ENCODE measurements around the gene MGMT. TPM values are rescaled to one million over a fixed set of nuclear protein-coding genes. Genes with fewer than 3 reads are reported as not detected.
"Not testable (repeated sequence)": the region's sequence is repeated elsewhere in the genome, so short reads cannot be mapped to it uniquely, and the experiment has no call there.

The MGMT gene
- polyA plus RNA-seq, result 10 to 100 TPM; 11.7 to 28.1 (median 22.7) TPM

- 2 to 5% (median 2%) methylated on average over 58 to 85 of the region's 85 CpGs for WGBS, 3 donors
- H3K27ac ChIP-seq (ENCODE audit: low read depth, low read length), result no peak within 1 kb of the TSS
These were observed at the start of gene MGMT for GRCh38 chr10:129466703-129467358. Gene MGMT (plus strand): TSS chr10:129467241.

GRCh38 chr10:129417870-129418269, 49.2 kb upstream of the MGMT start:
- H3K27ac ChIP-seq (ENCODE audit: low read depth, low read length), result no peak overlapping the region
- WGBS, 3 donors, result 62 to 66% (median 65%) methylated on average over 9 of the region's 9 CpGs

GRCh38 chr10:129418496-129419225, 48.4 kb upstream of the MGMT start:
- 83 to 91% (median 90%) methylated on average over 17 of the region's 17 CpGs for WGBS, 3 donors
- no peak overlapping the region for H3K27ac ChIP-seq (ENCODE audit: low read depth, low read length)

GRCh38 chr10:129419397-129419796, 47.6 kb upstream of the MGMT start:
- WGBS, 3 donors, result 65 to 73% (median 66%) methylated on average over 23 of the region's 23 CpGs
- H3K27ac ChIP-seq (ENCODE audit: low read depth, low read length), result no peak overlapping the region

GRCh38 chr10:129421399-129422010, 45.5 kb upstream of the MGMT start:
- no peak overlapping the region for H3K27ac ChIP-seq (ENCODE audit: low read depth, low read length)
- 90 to 94% (median 93%) methylated on average over 10 of the region's 10 CpGs for WGBS, 3 donors

GRCh38 chr10:129424978-129425377, 42.1 kb upstream of the MGMT start:
- no peak overlapping the region for H3K27ac ChIP-seq (ENCODE audit: low read depth, low read length)
- WGBS, 3 donors, result 70 to 87% (median 86%) methylated on average over 15 of the region's 15 CpGs

- no peak overlapping the region for H3K27ac ChIP-seq (ENCODE audit: low read depth, low read length)
- WGBS, 3 donors, result 26 to 28% (median 27%) methylated on average over 6 of the region's 6 CpGs
These were observed 40.4 kb upstream of the MGMT start for GRCh38 chr10:129426606-129427005.

GRCh38 chr10:129433266-129433665, 33.8 kb upstream of the MGMT start:
- no peak overlapping the region for H3K27ac ChIP-seq (ENCODE audit: low read depth, low read length)
- WGBS, 3 donors, result 81 to 90% (median 90%) methylated on average over 7 of the region's 7 CpGs

GRCh38 chr10:129435724-129436123, 31.3 kb upstream of the MGMT start:
- 78 to 92% (median 91%) methylated on average over 4 of the region's 4 CpGs for WGBS, 3 donors
- H3K27ac ChIP-seq (ENCODE audit: low read depth, low read length), result not testable (repeated sequence)

GRCh38 chr10:129438024-129438423, 29.0 kb upstream of the MGMT start:
- WGBS, 3 donors, result 72 to 77% (median 72%) methylated on average over 8 of the region's 8 CpGs
- no peak overlapping the region for H3K27ac ChIP-seq (ENCODE audit: low read depth, low read length)

GRCh38 chr10:129440247-129440646, 26.8 kb upstream of the MGMT start:
- 89 to 92% (median 91%) methylated on average over 7 of the region's 7 CpGs for WGBS, 3 donors

GRCh38 chr10:129440722-129441316, 26.2 kb upstream of the MGMT start:
- 81 to 96% (median 96%) methylated on average over 7 of the region's 7 CpGs for WGBS, 3 donors
- H3K27ac ChIP-seq (ENCODE audit: low read depth, low read length), result no peak overlapping the region

More at GRCh38 chr10:129440247-129440646, 26.8 kb upstream of the MGMT start:
- H3K27ac ChIP-seq (ENCODE audit: low read depth, low read length), result no peak overlapping the region

- no peak overlapping the region for H3K27ac ChIP-seq (ENCODE audit: low read depth, low read length)
- 69 to 90% (median 86%) methylated on average over 9 of the region's 9 CpGs for WGBS, 3 donors
These were observed 25.6 kb upstream of the MGMT start for GRCh38 chr10:129441372-129442009.

- no peak overlapping the region for H3K27ac ChIP-seq (ENCODE audit: low read depth, low read length)
- WGBS, 3 donors, result 75 to 95% (median 92%) methylated on average over 7 of the region's 7 CpGs
These were observed 24.2 kb upstream of the MGMT start for GRCh38 chr10:129442866-129443265.

- H3K27ac ChIP-seq (ENCODE audit: low read depth, low read length), result no peak overlapping the region
- WGBS, 3 donors, result 74 to 90% (median 88%) methylated on average over 2 of the region's 2 CpGs
These were observed 22.7 kb upstream of the MGMT start for GRCh38 chr10:129444359-129444758.

- WGBS, 3 donors, result 87 to 96% (median 95%) methylated on average over 13 of the region's 13 CpGs
- H3K27ac ChIP-seq (ENCODE audit: low read depth, low read length), result no peak overlapping the region
These were observed 21.4 kb upstream of the MGMT start for GRCh38 chr10:129445436-129446182.

- WGBS, 3 donors, result 74 to 93% (median 87%) methylated on average over 4 of the region's 4 CpGs
- H3K27ac ChIP-seq (ENCODE audit: low read depth, low read length), result no peak overlapping the region
These were observed 20.9 kb upstream of the MGMT start for GRCh38 chr10:129446183-129446581.

- 87 to 95% (median 91%) methylated on average over 6 of the region's 6 CpGs for WGBS, 3 donors
- H3K27ac ChIP-seq (ENCODE audit: low read depth, low read length), result no peak overlapping the region
These were observed 19.6 kb upstream of the MGMT start for GRCh38 chr10:129447486-129447885.
